Fibroblast of skin of right quadriceps (primary cell): ENCODE results near the gene BRD9.
"Not testable (repeated sequence)": the region's sequence is repeated elsewhere in the genome, so short reads cannot be mapped to it uniquely, and the experiment has no call there.

Experiments used
- DNase-seq: peaks from one replicate; pipeline ENCODE4 v3.0.0-alpha.2; 2013

BRD9 gene

GRCh38 chr5:902129-902916, 9.7 kb upstream of the BRD9 start:
- no peak for DNase-seq

DNA sequence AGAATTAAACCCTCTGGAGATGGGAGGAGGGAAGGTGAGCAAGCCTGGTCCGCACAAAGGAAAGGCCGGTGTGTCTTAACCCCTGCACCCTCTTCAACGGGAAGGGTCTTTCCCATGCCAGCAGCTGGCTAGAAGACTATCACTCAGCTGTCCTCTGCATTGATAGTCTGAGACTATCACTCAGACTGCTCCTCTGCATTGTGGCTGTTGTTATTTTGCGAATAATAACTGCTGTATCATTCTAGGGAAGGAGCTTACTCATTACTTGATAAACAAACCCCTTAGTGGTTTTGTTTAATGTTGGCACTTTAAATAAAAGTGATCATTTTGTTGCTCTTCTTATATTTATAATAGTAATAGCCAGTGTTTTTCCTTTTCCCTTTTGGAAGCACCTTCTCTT, 8.2 kb upstream of the BRD9 start:
- no peak for DNase-seq

GRCh38 chr5:893711-894110, 1.1 kb upstream of the BRD9 start:
- no peak for DNase-seq

- DNase-seq: no peak
Observed at GRCh38 chr5:893137-893506, 521 bp upstream of the BRD9 start.

DNA sequence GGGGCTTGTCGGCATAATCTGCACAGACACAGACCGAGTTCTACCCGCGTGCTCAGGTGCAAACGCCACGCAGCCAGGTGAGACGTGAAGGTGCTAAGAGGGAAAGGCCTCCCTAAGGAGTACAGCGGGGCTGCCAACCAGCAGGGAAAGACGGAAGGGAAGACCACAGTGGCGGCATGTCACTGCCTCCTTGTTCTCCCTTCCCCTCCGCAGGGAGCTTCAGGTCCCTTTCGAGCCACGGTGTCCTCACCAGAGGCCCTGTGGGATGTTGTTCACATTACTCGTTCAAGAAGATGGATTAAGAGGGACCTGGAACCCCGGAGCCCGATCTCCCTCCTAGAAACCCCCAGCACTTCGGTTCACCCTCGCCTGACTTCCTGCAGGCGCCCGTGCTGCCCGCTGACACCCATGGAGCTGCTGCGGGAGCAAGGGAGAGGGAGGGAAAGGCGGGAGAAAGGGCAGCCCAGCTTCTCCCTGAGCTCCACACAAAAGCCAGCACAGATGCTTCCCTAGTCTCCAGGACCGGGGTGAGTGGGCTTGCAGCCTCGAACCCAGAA, 686 bp downstream of the BRD9 start:
- DNase-seq: no peak

- DNase-seq: no peak
Observed at GRCh38 chr5:891117-891836, 1.3 kb downstream of the BRD9 start.

DNA sequence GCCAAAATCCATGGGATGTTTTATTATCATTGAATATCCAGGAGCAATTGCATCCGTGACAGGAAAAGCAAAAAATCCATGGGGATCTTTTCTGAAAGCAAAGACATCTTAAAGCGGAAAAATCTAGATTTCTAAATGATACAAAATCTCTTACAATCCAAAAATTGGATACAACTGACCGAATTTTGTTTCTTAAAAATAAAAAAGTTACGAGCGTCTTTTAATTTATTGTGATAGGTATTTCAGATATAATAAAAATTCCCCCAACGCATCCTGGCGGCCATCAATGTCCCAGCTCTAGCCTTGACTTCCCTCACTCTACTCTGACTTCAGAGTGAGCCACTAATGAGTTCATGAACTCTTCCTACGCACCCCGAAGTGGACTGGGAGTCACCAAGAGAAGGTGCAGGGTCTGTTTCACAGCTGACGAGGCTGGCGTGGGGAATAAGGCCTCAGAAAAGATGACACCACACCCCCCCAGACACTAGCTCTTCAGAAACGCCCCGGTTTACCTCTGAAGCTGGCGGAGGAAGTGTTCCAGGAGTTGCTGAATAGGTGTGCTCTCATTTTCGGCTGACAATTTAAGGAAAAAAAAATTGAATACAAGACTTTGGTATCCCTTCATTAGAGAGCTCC, 3.4 kb downstream of the BRD9 start:
- DNase-seq: no peak

DNA sequence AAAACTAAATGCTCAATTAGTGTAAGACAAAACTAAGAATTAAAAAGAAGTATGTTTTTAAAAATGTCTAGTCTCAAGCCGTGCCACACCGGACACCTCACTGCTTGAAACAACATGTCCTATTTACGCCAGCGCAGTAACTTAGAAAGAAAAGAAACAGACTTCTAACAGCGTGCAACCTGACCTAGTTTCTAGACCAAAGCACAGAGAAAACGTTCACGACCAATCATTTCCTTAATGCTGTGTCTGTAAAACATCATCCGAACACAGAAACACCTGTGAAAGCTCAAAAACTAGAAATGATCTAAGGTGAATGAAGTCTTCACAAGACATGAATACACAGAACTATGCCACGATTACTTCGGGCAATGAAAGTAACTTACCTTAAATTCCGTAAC, 4.0 kb downstream of the BRD9 start:
- DNase-seq: no peak

DNA sequence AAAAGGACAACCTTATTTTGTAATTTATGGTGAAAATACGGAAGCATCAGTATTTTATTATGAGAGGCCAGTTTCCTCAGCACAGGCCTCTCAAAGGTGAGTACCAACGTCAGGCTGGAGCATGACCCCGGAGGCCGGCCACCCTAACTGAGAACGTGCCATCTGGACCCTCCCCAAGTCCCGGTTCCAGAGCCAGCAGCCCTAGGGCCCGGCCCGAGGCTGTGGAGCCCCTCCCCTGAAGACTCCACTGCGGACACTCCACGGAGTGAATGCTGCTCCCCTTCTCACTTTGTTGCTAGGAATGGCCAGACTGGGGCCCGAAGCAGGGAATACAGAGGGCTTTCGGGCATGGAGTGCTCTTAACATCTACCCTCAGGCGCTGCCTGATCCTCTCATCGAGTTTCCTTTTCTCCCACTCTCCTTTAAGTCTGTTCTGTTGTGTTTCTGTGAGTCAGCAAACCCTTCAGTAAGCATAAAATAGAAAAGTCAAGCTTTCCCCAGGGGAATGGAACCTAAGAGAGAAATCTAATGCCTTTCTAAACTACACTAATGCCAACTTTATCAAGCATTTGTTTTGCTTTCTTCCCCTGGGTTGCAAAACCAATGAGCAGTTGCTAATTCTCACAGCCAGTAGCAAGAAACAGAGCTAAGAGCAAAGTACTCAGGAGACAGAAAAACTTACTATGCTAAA, 4.5 kb downstream of the BRD9 start:
- no peak for DNase-seq

DNA sequence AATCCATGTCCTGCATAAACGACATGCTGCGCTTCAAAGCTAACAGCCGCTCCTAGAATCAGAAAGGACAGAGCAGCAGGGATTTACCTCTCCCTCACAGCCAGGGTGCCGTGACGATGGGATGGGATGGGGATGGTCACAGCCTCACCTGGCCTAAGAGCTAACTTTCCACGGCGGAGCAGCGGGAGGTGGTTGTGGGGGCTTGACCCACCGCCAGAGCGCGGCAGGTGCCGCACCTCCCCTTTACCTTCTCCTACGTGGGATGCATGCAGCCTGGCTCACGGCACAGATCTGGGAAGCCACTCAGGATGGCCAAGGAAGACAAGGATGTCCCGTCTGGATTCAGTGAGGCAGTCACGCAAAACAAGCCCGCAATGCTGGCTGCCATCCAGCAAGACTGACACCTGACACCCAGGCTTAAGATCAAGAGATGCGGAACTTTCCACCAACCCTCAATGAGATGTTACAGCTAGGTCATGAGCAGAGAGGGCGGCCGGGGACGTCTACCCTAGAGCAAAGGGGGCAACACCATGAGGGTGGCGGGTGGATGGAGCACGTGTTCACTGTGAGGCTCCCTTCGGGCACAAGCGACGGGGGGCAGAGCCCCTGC, 5.8 kb downstream of the BRD9 start:
- DNase-seq: no peak

DNA sequence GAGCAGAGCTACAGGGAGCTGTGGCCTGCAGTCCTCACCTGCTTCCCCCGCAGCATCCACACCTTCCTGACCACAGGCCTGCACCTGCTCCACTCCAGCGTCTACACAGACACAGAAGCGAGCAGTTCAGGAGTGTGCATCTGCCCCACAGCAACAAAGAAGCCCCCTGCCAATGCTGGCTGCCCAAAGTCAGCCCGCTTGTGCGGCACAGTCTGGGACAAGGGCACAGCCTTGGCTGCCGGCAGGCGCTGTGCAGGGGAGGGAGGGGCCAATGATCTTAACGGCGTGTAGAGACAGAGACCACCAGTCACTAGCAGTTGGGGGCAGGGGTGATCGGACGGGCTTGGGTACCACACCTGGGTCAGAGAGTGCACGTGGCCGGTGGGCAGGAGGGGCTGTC, 6.6 kb downstream of the BRD9 start:
- DNase-seq: no peak

GRCh38 chr5:885529-885928, 7.1 kb downstream of the BRD9 start:
- DNase-seq: no peak

GRCh38 chr5:885127-885442, 7.5 kb downstream of the BRD9 start:
- no peak for DNase-seq

DNA sequence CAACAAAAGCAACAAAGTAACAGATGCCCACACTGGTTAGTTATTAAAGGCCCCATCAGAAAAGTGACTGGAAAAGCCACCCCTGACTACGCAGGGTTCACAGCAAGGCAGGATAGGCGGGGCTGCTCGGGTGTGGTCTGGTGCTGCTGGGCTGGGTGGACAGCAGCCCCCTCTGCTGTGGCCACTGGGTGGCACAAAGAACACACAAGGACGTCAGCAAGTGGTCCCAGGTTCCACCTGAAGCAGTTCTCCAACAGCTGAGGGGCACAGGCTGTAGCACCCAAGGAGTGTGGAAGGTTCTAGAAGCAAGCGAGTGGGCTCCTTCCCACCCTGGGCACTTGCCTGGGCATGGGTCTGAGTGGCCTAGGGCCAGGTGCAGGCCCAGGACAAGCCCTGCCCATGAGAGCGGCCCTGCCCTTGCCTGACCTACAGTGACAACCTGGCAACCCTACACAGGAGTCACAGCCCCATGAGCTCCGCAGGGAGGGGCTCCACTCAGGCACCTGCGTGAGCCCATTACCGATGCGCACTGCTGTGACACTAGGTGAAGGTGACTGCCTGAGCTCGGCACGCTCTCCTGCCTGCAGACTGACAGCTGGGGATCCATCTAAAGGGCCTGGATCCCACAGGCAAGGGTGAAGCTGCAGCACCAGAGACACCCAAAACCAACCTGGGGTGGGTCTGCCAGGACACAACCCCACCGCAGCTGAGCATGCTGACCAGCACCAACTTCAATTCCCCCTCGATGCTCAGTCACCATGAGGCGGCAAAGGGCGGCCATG, 8.1 kb downstream of the BRD9 start:
- DNase-seq: no peak

DNA sequence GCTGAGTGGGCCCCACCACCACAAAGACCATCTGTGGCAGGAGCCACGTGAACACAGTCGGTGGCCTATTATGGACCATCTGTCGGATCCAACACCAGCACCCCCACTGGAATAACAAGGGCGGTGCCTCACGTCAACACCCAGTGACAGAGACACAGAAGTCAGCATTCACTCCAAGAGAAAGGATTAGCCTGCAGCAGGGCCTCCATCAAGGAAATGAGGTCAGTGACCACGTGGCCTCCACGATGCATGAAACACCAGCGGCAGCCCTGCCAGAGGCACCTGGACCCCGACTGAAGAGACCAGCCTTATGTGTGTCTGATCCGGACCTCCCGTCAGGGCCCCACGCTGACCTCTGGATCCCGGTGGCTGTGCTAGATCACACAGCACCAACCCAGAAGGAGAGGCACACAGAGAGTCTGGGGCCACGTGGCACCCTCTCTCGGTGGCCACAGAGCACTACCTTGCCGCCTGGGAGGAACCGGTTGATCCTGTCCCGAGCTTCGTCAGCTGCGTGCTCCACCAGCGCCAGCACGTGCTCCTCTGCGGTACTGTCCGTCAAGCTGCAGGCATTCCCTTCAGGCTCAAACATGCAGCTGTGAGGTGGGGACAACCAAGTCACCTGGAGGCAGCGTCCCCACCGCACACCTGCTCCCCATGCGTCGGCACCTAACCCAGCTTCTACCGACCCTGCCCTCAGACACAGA, 9.0 kb downstream of the BRD9 start:
- no peak for DNase-seq

DNA sequence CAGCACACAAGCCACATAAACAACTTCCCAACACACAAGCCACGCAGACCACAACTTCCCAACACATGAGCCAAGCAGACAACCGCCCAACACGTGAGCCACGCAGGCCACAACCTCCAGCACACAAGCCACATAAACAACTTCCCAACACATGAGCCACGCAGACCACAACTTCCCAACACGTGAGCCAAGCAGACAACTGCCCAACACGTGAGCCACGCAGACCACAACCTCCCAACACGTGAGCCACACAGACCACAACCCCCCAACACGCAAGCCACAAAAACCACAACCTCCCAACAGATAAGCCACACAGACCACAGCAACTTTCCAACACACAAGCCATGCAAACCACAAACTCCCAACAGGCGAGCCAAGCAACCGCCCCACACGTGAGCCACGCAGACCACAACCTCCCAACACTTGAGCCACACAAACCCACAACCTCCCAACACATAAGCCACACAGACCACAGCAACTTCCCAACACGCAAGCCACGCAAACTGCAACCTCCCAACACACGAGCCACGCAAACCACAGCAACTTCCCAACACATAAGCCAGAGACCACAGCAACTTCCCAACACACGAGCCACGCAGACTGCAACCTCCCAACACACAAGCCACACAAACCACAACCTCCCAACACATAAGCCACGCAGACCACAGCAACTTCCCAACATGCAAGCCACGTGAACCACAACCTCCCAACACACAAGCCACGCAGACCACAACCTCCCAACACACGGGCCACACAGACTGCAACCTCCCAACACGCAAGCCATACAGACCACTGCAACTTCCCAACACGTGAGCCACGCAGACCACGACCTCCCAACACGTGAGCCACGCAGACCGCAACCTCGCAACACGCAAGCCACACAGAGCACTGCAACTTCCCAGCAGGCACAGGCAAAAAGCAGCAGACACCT, 10.1 kb downstream of the BRD9 start:
- no peak for DNase-seq

DNA sequence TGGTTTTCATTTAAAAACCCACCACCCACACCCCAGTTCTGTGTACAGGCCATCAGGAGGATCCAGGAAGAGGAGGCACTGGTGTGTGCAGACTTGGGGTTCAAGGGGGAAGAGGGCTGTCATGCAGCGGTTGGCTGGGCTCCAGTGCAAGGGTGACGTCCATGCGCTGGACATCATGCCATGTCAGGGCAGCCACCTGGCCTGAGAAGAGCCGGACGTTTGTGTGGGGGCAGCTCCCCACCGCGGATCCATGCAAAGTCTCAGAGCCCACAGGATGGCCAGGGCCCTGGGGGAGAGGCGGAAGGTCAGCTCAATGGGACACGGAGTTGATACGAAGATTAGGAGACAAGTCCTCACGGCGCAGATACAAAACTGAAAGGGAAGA, 11.1 kb downstream of the BRD9 start:
- DNase-seq: no peak

GRCh38 chr5:880816-881550, 11.6 kb downstream of the BRD9 start:
- DNase-seq: no peak

- DNase-seq: not testable (repeated sequence)
Observed at GRCh38 chr5:878677-879076, 13.9 kb downstream of the BRD9 start.

DNA sequence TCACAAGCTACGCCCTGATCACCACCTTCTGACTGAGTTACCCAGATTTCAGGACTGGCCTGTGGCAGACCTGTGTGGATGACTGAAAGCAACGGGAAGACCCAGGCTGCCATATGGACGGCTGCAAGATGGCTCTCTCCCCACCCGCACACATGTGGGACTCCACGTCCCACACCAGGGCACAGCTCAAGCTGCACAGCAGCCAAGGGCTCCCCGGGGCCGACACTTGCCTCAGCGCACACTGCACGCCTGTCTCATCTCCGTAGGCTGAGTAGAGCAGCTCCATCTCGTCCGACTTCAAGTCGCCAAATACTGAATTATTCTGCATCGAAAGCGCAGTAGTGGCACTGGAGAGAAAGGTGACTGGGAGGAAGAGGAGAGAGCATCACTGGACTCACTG, 14.5 kb downstream of the BRD9 start:
- no peak for DNase-seq
